GM08714 (cell line): Measurements from ENCODE around the gene UBA52.

ENCODE experiments used
- H3K4me3 ChIP-seq: fragments of 200-500 bp; sonication (Bioruptor generic); 2 replicates; pipeline ENCODE4 v1.5.1; 2014; ENCODE audit warnings: mild to moderate bottlenecking, low read length, inconsistent platforms
- ZNF274 ChIP-seq: IDR thresholded peaks from 2 replicates; pipeline ENCODE4 v1.6.1; 2012; ENCODE audit warnings: mild to moderate bottlenecking, low read depth, low read length

The UBA52 gene

GRCh38 chr19:18541258-18541991 is 30.2 kb upstream of the UBA52 start:
- no peak overlapping the region for H3K4me3 ChIP-seq
- no peak for TF ChIP-seq ZNF274

DNA sequence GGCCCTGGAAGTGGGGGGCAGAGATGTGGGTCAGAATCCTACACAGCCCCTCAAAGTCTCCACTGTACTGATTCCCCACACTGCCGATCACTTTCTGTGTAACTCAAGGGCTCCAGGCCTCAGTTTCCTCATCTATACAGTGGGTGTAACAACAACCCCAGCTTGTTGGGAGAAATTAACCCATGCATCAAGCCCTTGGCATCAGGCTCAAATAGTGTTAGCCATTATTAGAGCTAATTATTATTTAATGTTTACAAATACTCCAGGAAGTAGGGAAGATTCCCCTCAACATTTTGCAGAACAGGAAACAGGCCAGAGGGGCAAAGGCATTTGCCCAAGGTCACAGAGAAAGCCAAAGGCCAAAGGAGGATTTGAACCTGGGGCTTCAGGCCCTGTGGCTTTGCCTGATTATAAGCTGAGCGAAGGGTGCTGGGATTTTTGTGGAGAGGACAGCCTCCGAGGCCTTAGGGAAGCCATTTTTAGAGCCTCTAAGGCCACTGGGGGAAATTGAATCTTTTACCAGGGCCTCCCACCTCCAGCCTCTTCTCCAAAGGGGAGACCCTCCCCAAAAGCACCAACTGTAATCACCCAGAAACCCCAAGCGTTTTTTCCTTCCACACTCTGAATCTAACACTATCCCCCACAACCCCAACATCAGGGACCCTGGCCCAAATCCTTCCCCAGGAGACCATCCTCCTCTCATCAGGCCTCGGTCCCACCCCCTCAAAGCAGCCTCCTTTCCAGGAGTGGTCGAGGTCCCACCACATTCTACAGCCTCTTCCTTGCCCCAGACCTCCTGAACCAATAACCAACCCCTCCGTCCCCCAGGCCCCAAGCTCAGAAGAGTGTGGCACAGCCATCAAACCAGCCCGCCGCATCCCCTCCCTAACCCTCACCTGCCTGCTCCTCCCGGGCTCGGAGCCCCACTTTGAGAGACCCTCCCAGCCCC is 29.4 kb upstream of the UBA52 start:
- TF ChIP-seq ZNF274 = no peak

DNA sequence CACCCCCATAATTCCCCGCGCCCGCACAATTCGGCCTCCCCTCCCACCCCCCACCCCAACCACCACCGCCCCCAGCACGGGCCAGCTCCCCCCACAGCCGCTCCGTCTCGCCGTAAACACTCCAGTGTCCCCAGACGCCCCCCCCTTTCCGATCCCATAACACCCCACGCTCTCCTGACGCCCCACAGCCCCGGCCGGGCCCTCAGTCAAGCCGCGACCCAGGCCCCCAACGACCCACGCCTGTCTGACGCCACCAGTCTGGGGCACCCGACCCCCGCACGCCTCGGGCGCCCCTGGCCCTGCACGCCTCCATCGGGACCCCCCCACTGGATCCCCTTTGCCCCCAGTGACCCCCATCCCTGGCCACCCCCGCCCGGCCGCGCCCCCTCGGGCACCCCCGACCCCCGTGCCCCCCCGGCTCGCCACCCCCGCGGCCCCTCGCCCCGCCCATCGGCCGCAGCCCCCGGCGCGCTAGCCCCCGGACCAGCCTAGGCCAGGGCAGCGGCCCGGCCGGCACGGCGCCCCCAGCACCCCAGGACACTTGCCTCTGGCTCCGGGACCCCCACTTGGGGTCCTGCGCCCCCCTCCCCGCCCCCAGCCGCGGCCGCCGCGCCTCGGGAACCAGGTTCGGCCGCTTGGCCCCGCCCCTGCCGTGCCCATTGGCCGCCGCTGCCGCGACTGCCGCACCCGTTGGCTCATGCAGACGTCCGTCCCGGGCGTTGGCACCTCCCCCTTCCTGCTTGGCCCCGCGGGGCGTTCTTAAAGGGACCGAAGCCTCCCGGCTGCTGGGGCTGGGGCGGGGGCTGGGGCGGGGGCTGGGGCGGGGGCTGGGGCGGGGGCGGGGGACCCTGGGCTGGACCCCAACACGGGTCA is 28.5 kb upstream of the UBA52 start, which contains the start of gene FKBP8:
FKBP8 (minus strand) TSS at position 633 of the 873 bp plus-strand sequence. CDS start 1,603 bp downstream, outside the sequence.
- no peak for TF ChIP-seq ZNF274
- peak within 1 kb of the TSS; percentile 76 for H3K4me3 ChIP-seq

More for the DNA sequence above, 29.4 kb upstream of the UBA52 start:
- H3K4me3 ChIP-seq = peak overlapping the region; percentile 76

- no peak for TF ChIP-seq ZNF274
- H3K4me3 ChIP-seq = peak overlapping the region; percentile 66; the same call in 1 of the 2 replicates
Observed at GRCh38 chr19:18543814-18544475, 27.7 kb upstream of the UBA52 start.

DNA sequence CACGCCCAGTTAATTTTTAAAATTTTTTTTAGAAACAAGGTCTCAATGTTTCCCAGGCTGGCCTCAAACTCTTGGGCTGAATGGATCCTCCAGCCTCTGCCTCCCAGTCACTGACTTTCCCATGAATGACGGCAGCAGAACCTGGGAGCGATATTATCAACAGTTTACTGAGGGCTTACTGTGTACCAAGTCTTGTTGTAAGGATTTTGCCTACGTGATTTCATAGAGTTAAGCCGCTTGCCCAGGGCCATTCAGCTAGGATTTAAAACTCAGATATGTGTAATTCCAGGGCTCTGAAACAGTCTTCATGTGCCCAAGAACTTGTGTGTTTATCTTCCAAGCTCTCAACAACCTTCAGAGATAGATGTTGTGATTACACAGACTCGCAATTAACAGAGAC is 20.0 kb upstream of the UBA52 start:
- no peak overlapping the region for H3K4me3 ChIP-seq
- TF ChIP-seq ZNF274 = no peak

DNA sequence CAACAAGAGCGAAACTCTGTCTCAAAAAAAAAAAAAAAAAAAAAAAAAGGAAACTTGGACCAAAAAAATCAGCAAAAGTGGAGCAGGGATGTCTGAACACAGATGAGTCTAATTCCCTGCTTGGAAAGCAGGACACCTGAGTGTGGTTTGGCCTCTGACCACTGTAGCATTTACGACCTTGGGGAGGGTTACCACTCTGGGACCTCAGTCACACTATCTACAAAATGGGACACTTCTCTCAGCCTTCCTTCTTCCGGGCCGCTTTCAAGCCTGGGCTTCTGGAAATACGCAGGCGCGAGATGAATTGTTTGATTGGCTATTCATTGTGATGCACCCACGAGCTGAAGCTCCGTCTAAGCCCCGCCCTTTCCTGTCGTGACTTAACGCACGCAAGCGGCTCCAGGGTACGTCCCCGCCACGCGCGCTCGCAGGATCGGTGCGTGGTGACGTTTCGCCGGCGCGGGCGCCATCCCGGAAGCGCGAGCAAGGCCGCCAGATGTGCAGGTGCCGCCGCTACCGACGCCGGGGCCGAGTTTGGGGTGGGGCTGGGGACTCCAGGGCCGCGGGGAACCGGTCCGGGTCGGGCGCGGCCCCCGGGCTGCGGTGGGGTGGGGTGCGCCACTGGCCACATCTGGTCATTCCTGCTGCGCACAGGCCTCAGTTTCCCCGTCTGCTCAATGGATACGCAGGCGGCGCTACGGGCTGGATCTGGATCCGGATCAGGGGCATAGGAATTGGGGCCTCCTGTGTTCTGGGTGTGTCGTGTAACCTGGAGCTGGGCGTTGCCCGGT is 14.1 kb upstream of the UBA52 start, which contains the start of gene KXD1:
KXD1 (plus strand) TSS at position 460 of the 791 bp plus-strand sequence. CDS start 4,187 bp downstream, outside the sequence.
- no peak for TF ChIP-seq ZNF274
- H3K4me3 ChIP-seq = peak within 1 kb of the TSS; percentile 92

GRCh38 chr19:18558202-18558555 is 13.5 kb upstream of the UBA52 start:
- TF ChIP-seq ZNF274 = no peak
- peak overlapping the region; percentile 92 for H3K4me3 ChIP-seq

- no peak for TF ChIP-seq ZNF274
- peak overlapping the region; percentile 92 for H3K4me3 ChIP-seq
Observed at GRCh38 chr19:18558604-18559003, 13.1 kb upstream of the UBA52 start.

DNA sequence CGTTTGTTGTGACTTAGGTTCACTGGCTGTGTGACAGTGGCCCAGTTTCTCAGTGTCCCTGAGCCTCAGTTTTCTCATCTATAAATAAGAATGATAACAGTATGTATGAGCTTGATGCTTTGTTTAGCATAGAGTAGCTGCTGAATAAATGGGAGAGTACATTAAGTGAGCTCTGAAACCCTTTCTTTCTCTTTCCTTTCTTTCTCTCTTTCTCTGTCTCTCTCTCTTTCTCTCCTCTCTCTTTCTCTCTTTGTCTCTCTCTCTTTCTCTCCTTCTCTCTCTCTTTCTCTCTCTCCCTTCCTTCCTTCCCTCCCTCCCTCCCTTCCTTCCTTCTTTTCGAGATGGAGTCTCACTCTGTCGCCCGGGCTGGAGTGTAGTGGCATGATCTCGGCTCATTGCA is 12.0 kb upstream of the UBA52 start:
- no peak for TF ChIP-seq ZNF274
- H3K4me3 ChIP-seq = no peak overlapping the region

DNA sequence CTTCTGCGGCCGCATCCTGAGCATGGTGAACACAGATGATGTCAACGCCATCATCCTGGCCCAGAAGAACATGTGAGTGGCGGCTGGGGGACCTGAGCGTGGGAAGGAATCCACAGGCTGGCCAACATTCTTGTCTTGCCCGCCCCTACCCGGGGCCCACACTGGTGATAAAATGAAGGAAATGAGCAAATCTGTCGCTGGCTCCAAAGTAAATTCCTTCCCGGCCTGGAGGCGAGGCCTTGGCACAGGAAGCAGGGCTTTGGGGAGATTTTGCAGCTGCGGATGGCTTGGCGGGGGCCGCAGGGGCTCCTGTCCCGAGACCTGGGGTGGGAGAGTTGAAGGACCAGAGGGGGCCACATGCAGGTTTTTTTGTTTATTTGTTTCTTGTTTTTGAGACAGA is 9.6 kb upstream of the UBA52 start:
- no peak for TF ChIP-seq ZNF274
- H3K4me3 ChIP-seq = no peak overlapping the region

GRCh38 chr19:18566953-18567352 is 4.7 kb upstream of the UBA52 start:
- H3K4me3 ChIP-seq = no peak overlapping the region
- TF ChIP-seq ZNF274 = no peak

DNA sequence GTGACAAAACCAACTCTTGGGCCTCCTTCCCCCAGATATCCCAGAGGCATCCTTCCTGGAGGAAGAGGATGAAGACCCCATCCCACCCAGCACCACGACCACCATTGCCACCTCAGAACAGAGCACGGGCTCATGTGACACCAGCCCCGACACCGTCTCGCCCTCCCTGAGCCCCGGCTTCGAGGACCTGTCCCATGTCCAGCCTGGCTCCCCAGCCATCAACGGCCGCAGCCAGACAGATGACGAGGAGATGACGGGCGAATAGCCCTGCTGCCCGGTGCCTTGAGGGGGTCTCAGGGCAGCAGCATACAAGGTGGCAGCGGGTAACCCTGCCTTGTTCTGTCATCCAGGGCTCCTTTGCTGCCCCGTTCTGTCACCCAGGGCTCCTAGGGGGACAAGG is 3.3 kb upstream of the UBA52 start:
- no peak for TF ChIP-seq ZNF274
- no peak overlapping the region for H3K4me3 ChIP-seq
